Keratinocyte (primary cell): Measurements from ENCODE around the gene LCE1E. TPM values are rescaled to one million over a fixed set of nuclear protein-coding genes. Genes with fewer than 3 reads are reported as not detected.
A peak's percentile ranks its signal among the peaks of the same experiment; 100 is the strongest.

Experiments used
- DNase-seq: peaks from one replicate; pipeline ENCODE4 v3.0.0-alpha.2; 2011; ENCODE audit warnings: low read depth, missing footprints, low spot score
- FAIRE-seq: peaks from 2 replicates; lab custom pipeline; 2011; peaks lifted over from hg19 to GRCh38; lab: Jason Lieb, UNC
- H2AFZ ChIP-seq: 2 replicates; pipeline ENCODE4 v1.6.0; 2012; ENCODE audit warnings: low read length, control low read depth, inconsistent platforms; ENCODE audit not compliant: control insufficient read depth
- H3K27ac ChIP-seq: 2 replicates; pipeline ENCODE4 v1.5.1; 2011; ENCODE audit warnings: low read length; ENCODE audit not compliant: control insufficient read depth, insufficient read depth
- H3K27me3 ChIP-seq: 3 replicates; pipeline ENCODE4 v1.6.0; 2011; ENCODE audit warnings: low read length; ENCODE audit not compliant: control insufficient read depth, insufficient read depth; ENCODE audit errors: extremely low read depth
- H3K36me3 ChIP-seq, 2 experiments: 2 replicates in 1 of 2; 3 replicates in 1 of 2; pipeline ENCODE4 v1.5.1; 2011; ENCODE audit warnings: low read length in 2 of 2, mild to moderate bottlenecking in 1 of 2; ENCODE audit not compliant: control insufficient read depth in 2 of 2, insufficient read depth in 2 of 2; ENCODE audit errors: extremely low read depth in 1 of 2
- H3K4me1 ChIP-seq: 3 replicates; pipeline ENCODE4 v1.5.1; 2011; ENCODE audit warnings: low read length; ENCODE audit not compliant: control insufficient read depth, insufficient read depth; ENCODE audit errors: extremely low read depth
- H3K4me2 ChIP-seq: 3 replicates; pipeline ENCODE4 v1.6.0; 2011; ENCODE audit warnings: low read depth, low read length; ENCODE audit not compliant: control insufficient read depth, insufficient read depth; ENCODE audit errors: extremely low read depth
- H3K4me3 ChIP-seq, 3 experiments: fragments of 200-600 bp in 1 of 3; sonication (generic) in 1 of 3; 2 replicates in 2 of 3; 3 replicates in 1 of 3; pipeline ENCODE4 v1.5.1; 2011 to 2016; ENCODE audit warnings: low read length in 3 of 3, mild to moderate bottlenecking in 3 of 3, control low read depth in 2 of 3, inconsistent platforms in 1 of 3, low read depth in 1 of 3, mixed read lengths in 1 of 3, mixed run types in 1 of 3, moderate library complexity in 1 of 3; ENCODE audit not compliant: control insufficient read depth in 2 of 3, insufficient read depth in 2 of 3; ENCODE audit errors: extremely low read depth in 1 of 3
- H3K79me2 ChIP-seq: 2 replicates; pipeline ENCODE4 v1.6.0; 2012; ENCODE audit warnings: low read length; ENCODE audit not compliant: control insufficient read depth, insufficient read depth
- H3K9ac ChIP-seq: 3 replicates; pipeline ENCODE4 v1.6.0; 2011; ENCODE audit warnings: low read length; ENCODE audit not compliant: control insufficient read depth, insufficient read depth; ENCODE audit errors: extremely low read depth
- H3K9me1 ChIP-seq: 3 replicates; pipeline ENCODE4 v1.6.0; 2011; ENCODE audit warnings: low read length; ENCODE audit not compliant: control insufficient read depth, insufficient read depth; ENCODE audit errors: extremely low read depth
- H3K9me3 ChIP-seq: 2 replicates; pipeline ENCODE4 v1.5.1; 2012; ENCODE audit warnings: low read depth, low read length; ENCODE audit not compliant: control insufficient read depth
- H4K20me1 ChIP-seq: 3 replicates; pipeline ENCODE4 v1.6.0; 2011; ENCODE audit warnings: low read length; ENCODE audit not compliant: control insufficient read depth, insufficient read depth; ENCODE audit errors: extremely low read depth
- EZH2 ChIP-seq: IDR thresholded peaks from one replicate; pipeline ENCODE4 v1.6.1; 2012; ENCODE audit warnings: inconsistent platforms, mild to moderate bottlenecking, low read length, moderate library complexity
- dilution Hi-C: fragments of 300-500 bp; cut with MboI; formaldehyde crosslinking; loops from one replicate; pipeline ENCODE4 v1.7.0; 2020; ENCODE audit warnings: low sequenced_read_pairs; ENCODE audit not compliant: extremely low pct_ligation_motif_present
- polyA plus RNA-seq, 5 experiments: library from polyadenylated mRNA; depleted of rRNA in 3 of 5; stranded (reverse) in 3 of 5; stranded (forward) in 1 of 5; unstranded in 1 of 5; fragments of >200 nt; gene quantifications; 1 replicate in 1 of 5; 2 replicates in 3 of 5; 3 replicates in 1 of 5; pipeline versions ENCODE4 v1.2.1 to v1.2.3, GENCODE V29; 2011 to 2012; ENCODE audit warnings: missing spikeins in 2 of 5, low read depth in 1 of 5, low replicate concordance in 1 of 5
- TF ChIP-seq, protein P1 (sequence below), 3 experiments: IDR thresholded peaks in 1 of 3; conservative IDR thresholded peaks in 1 of 3; optimal IDR thresholded peaks in 1 of 3; 2 replicates in 2 of 3; 3 replicates in 1 of 3; pipeline versions ENCODE3 to v1.5.1; 2011; ENCODE audit warnings: low read length in 3 of 3, mild to moderate bottlenecking in 3 of 3, moderate library complexity in 2 of 3, control low read depth in 1 of 3, inconsistent platforms in 1 of 3; ENCODE audit not compliant: insufficient read depth in 2 of 3; ENCODE audit errors: extremely low read depth in 1 of 3

Gene LCE1E
- polyA plus RNA-seq, 1 donor (not counting 4 experiments of a cell fraction or from before 2014, with no cell fraction given): 1.0 TPM

DNA sequence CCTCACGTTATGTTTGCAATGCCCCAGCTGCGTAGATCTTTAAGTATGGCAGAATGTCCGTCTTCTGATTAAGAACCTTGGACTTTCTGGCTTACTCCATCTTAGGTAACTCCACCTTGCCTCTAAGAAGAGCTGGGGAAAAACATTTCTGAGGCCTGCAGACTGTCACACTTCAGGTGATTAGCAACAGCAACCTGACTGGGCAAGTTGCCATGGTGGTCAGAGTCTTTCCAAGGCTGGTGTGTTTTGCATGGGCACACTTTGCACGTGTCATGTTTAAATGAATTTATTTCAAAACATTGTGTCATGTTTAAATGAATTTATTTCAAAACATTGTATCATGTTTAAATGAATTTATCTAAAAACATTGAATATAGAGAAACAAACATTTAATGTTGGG, 27.4 kb upstream of the LCE1E start:
- Histone ChIP-seq H3K9ac (no peak overlapping the region), H3K9me3 (no peaks in the 10 kb centered on the region), H4K20me1 (no peaks in the 10 kb centered on the region), H3K27ac (no peak overlapping the region), H3K4me3 (no peak overlapping the region), H3K9me1 (peaks cover 3% of the 10 kb centered on the region), H3K79me2 (no peaks in the 10 kb centered on the region), H3K4me2 (no peak overlapping the region), H3K36me3 (peaks cover 0 to 1% of the 10 kb centered on the region in 2 experiments), H3K4me1 (peaks cover 37% of the 10 kb centered on the region), H2AFZ (no peak overlapping the region), H3K27me3 (no peaks in the 10 kb centered on the region)
- no peak for TF ChIP-seq EZH2
- TF ChIP-seq, protein P1, sequence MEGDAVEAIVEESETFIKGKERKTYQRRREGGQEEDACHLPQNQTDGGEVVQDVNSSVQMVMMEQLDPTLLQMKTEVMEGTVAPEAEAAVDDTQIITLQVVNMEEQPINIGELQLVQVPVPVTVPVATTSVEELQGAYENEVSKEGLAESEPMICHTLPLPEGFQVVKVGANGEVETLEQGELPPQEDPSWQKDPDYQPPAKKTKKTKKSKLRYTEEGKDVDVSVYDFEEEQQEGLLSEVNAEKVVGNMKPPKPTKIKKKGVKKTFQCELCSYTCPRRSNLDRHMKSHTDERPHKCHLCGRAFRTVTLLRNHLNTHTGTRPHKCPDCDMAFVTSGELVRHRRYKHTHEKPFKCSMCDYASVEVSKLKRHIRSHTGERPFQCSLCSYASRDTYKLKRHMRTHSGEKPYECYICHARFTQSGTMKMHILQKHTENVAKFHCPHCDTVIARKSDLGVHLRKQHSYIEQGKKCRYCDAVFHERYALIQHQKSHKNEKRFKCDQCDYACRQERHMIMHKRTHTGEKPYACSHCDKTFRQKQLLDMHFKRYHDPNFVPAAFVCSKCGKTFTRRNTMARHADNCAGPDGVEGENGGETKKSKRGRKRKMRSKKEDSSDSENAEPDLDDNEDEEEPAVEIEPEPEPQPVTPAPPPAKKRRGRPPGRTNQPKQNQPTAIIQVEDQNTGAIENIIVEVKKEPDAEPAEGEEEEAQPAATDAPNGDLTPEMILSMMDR (optimal IDR thresholded peaks at IDR 0.05 in 1 of 3, IDR thresholded peaks at IDR 0.05 in 1 of 3, conservative IDR thresholded peaks at IDR 0.05 in 1 of 3; ENCODE audit: extremely low read depth in 1 of 3, insufficient read depth in 2 of 3, low read length in 3 of 3): no peak
- FAIRE-seq (no peak), DNase-seq (no peak)
- dilution Hi-C loops: no loop called here

DNA sequence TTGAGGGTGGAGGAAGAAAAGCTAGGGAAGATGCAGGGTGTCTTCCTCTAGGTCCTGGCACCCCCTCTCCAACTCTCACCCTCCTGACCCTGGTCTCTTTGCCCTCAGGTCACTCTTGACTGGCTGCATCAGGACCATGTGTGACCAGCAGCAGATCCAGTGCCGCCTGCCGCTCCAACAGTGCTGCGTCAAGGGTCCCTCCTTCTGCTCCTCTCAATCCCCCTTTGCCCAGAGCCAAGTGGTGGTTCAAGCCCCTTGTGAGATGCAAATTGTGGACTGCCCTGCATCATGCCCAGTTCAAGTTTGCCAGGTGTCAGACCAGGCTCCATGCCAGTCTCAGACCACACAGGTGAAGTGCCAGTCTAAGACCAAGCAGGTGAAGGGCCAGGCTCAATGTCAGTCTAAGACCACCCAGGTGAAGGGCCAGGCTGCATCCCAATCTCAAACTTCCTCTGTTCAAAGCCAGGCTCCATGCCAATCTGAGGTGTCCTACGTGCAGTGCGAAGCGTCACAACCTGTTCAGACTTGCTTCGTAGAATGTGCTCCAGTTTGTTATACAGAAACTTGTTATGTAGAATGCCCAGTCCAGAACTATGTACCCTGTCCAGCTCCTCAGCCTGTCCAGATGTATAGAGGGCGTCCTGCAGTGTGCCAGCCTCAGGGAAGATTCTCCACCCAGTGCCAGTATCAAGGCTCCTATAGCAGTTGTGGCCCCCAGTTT, 26.4 kb upstream of the LCE1E start:
- Histone ChIP-seq H2AFZ (no peak overlapping the region), H3K27ac (peak overlapping the region; percentile 57), H3K79me2 (no peaks in the 10 kb centered on the region), H3K9ac (no peak overlapping the region), H3K4me3 (no peak overlapping the region), H3K9me1 (peaks cover 3% of the 10 kb centered on the region), H3K4me1 (peaks cover 37% of the 10 kb centered on the region), H3K36me3 (peaks cover 0 to 1% of the 10 kb centered on the region in 2 experiments), H3K9me3 (no peaks in the 10 kb centered on the region), H3K27me3 (no peaks in the 10 kb centered on the region), H4K20me1 (no peaks in the 10 kb centered on the region), H3K4me2 (peak overlapping the region; percentile 70)
- dilution Hi-C loops: no loop called here
- TF ChIP-seq, protein P1 (optimal IDR thresholded peaks at IDR 0.05 in 1 of 3, IDR thresholded peaks at IDR 0.05 in 1 of 3, conservative IDR thresholded peaks at IDR 0.05 in 1 of 3; ENCODE audit: extremely low read depth in 1 of 3, insufficient read depth in 2 of 3, low read length in 3 of 3): no peak
- TF ChIP-seq EZH2: no peak
- FAIRE-seq (peak; percentile 99), DNase-seq (no peak)
